Heart left ventricle (tissue), 16 donors: ENCODE results near the gene DTNB. TPM values are rescaled to one million over a fixed set of nuclear protein-coding genes. Genes with fewer than 3 reads are reported as not detected.

ENCODE experiments used
- ATAC-seq, 4 donors: fragments of 200-7000 bp; cut with Tn5 transposase; one replicate each; pipeline ENCODE4 v1.9.1; 2020 to 2022; ENCODE audit warnings: moderate library complexity in 4 of 4, mild to moderate bottlenecking in 3 of 4, moderate number of reproducible peaks in 1 of 4
- DNase-seq, 5 donors: peaks; one replicate each; pipeline ENCODE4 v3.0.0-alpha.2; 2020
- H3K27ac ChIP-seq, 12 donors: fragments of 200-600 bp; sonication (generic) in 4 of 12; one replicate each; pipeline versions ENCODE4 v1.5.0 to v1.8.0; 2016 to 2022; ENCODE audit warnings: mild to moderate bottlenecking in 2 of 12
- H3K27me3 ChIP-seq, 9 donors: fragments of 200-600 bp; sonication (generic) in 2 of 9; one replicate each; pipeline versions ENCODE4 v1.5.1 to v1.8.0; 2016 to 2022; ENCODE audit warnings: mild to moderate bottlenecking in 3 of 9
- H3K36me3 ChIP-seq, 9 donors: fragments of 200-600 bp; sonication (generic) in 2 of 9; one replicate each; pipeline versions ENCODE4 v1.5.0 to v1.8.0; 2018 to 2022; ENCODE audit warnings: mild to moderate bottlenecking in 2 of 9
- H3K4me1 ChIP-seq, 12 donors: fragments of 200-600 bp; sonication (generic) in 4 of 12; one replicate each; pipeline versions ENCODE4 v1.5.0 to v1.8.0; 2016 to 2022; ENCODE audit warnings: mild to moderate bottlenecking in 3 of 12
- H3K4me3 ChIP-seq, 12 donors: fragments of 200-600 bp; sonication (generic) in 4 of 12; one replicate each; pipeline versions ENCODE4 v1.5.0 to v1.8.0; 2017 to 2022; ENCODE audit warnings: mild to moderate bottlenecking in 9 of 12, moderate library complexity in 4 of 12
- H3K9me3 ChIP-seq, 12 donors: fragments of 200-600 bp; sonication (generic) in 4 of 12; one replicate each; pipeline versions ENCODE4 v1.5.0 to v1.8.0; 2016 to 2022; ENCODE audit warnings: mild to moderate bottlenecking in 1 of 12
- POLR2A ChIP-seq, 2 donors: fragments of 450-650 bp; IDR thresholded peaks; one replicate each; pipeline ENCODE4 v1.6.1; 2017; ENCODE audit warnings: antibody characterized with exemption in 2 of 2, mild to moderate bottlenecking in 2 of 2, moderate library complexity in 2 of 2
- WGBS, 4 donors: extraction: QIAGEN DNeasy Blood & Tissue Kit in 2 of 4; methylation state at CpG; one replicate each; pipeline versions ENCODE4 v1.1.5 to v1.1.7; 2013 to 2018; 5-methylcytosine and 5-hydroxymethylcytosine counted together
- intact Hi-C, 10 donors: fragments of 100-400 bp; cut with DNase I; formaldehyde crosslinking; loops; one replicate each; pipeline versions ENCODE4 v1.11.1 to v1.14.2; 2022
- polyA plus RNA-seq, 2 donors: library from polyadenylated mRNA; stranded (reverse); fragments of 200-250 nt; gene quantifications; one replicate each; pipeline ENCODE4 v1.2.3, GENCODE V29; 2013
- total RNA-seq, 9 donors: library from RNA; depleted of rRNA in 2 of 9; stranded (reverse); fragments of >200 nt in 2 of 9; fragmentation: NEBNext Ultra II Directional in 3 of 9; extraction: Animal tissue kit (Norgen Biotek cat#: 25700) in 3 of 9; gene quantifications; one replicate each; pipeline versions ENCODE4 v1.1.0 to v1.2.4, GENCODE V29; 2016 to 2023
- TF ChIP-seq, protein P1 (sequence below), 12 donors: fragments of 200-600 bp; sonication (generic) in 4 of 12; IDR thresholded peaks; one replicate each; pipeline versions ENCODE4 v1.5.0 to v1.8.0; 2018 to 2022; ENCODE audit warnings: antibody characterized with exemption in 12 of 12, mild to moderate bottlenecking in 5 of 12
- donor health status: ischemic (EF 13 %, LVEDD 7.1; RV severe dilation, severe dysfunction).
- donor health status: healthy with polysubstance abuse.
- donor health status: DM: no; HTN: yes; CAD: no.
- donor health status: DM: no; HTN: no; CAD: no.
- donor health status: ischemic (EF 25% LVEDD 6.9; RV normal size, moderate dysfunction).
- donor health status: ischemic (EF 25% LVEDD 5.7; RV mildly dilated, moderate dysfunction).
- donor health status: healthy.
- donor health status: DM: yes; HTN: yes; CAD: no.
- donor health status: ischemic (EF 35%, LVEDD 5.7; RV mildly dilated, moderate dysfunction).
- donor health status: nonischemic (EF 11% LVEDD 7.7; RV severe dilation, severe dysfunction).
- donor health status: DM: yes; HTN: yes; CAD: no.
- donor health status: PGD.
- donor health status: ischemic (EF 29% LVEDD 5.4; RV normal size, mild dysfunction).
- donor health status: nonischemic (EF 23%, LVEDD 6.1; RV moderate dilation, normal function).

The DTNB gene
- total and polyA plus RNA-seq, 11 donors: 2.5 to 17.3 (median 5.6) TPM

DNA sequence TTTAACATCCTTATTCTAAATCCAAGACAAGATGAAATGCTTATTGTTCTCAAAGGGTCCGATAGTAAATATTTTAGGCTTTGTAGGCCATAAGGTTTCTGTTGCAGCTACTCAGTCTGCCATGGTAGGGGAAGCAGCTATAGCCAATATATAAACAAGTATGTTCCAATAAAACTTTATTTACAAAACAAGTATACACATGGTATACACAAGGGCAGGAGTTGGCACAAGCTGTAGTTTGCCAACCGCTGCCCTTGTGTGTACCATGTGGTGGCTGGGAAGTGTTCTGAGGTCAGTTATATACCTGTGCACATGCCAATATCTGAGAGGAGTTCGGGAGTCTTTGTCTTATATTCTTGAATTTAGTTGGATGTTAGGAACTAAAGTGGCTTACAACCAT lies 205.6 kb downstream of the DTNB start:
- Histone ChIP-seq H3K4me3 (no peak overlapping the region), H3K4me1 (no peaks in the 10 kb centered on the region), H3K27ac (no peak overlapping the region), H3K27me3 (no peaks in the 10 kb centered on the region), H3K9me3 (no peaks in the 10 kb centered on the region), H3K36me3 (no peaks in the 10 kb centered on the region)
- intact Hi-C loops: no loop called here
- WGBS, 4 donors: 95 to 98% (median 96%) methylated on average over 3 of the region's 3 CpGs
- no peak for ATAC-seq
- DNase-seq: no peak
- no peak for TF ChIP-seq POLR2A (IDR thresholded peaks at IDR 0.05)
- TF ChIP-seq, protein P1, sequence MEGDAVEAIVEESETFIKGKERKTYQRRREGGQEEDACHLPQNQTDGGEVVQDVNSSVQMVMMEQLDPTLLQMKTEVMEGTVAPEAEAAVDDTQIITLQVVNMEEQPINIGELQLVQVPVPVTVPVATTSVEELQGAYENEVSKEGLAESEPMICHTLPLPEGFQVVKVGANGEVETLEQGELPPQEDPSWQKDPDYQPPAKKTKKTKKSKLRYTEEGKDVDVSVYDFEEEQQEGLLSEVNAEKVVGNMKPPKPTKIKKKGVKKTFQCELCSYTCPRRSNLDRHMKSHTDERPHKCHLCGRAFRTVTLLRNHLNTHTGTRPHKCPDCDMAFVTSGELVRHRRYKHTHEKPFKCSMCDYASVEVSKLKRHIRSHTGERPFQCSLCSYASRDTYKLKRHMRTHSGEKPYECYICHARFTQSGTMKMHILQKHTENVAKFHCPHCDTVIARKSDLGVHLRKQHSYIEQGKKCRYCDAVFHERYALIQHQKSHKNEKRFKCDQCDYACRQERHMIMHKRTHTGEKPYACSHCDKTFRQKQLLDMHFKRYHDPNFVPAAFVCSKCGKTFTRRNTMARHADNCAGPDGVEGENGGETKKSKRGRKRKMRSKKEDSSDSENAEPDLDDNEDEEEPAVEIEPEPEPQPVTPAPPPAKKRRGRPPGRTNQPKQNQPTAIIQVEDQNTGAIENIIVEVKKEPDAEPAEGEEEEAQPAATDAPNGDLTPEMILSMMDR (IDR thresholded peaks at IDR 0.05): no peak

DNA sequence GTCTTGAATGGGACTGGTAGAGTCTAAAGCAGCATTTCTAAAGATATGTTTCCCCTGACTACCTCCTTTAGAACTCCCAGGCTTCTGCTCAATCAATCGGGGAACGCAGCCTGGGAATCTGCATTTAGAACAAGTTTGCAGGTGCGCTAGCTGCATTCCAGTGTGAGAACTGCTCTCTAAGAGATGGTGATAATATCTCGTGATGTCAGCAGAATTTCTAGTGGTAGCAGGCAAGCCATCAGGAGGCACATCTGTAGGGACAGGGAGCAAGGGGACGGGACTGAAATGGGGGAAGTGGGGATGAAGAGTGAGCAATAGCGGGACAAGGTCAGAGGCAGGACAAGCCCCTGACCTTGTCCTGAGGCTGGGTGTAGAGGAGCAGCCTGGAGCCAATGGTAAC lies 211.4 kb downstream of the DTNB start:
- intact Hi-C loops: no loop called here
- TF ChIP-seq, protein P1 (IDR thresholded peaks at IDR 0.05): no peak
- TF ChIP-seq POLR2A (IDR thresholded peaks at IDR 0.05): no peak
- no peaks in the 10 kb centered on the region for H3K27me3 ChIP-seq
- no peak overlapping the region for H3K27ac ChIP-seq
- no peak overlapping the region for H3K4me3 ChIP-seq
- 92 to 99% (median 96%) methylated on average over 6 of the region's 6 CpGs for WGBS, 4 donors
- no peaks in the 10 kb centered on the region for H3K36me3 ChIP-seq
- ATAC-seq (no peak), DNase-seq (no peak)
- H3K9me3 ChIP-seq: no peaks in the 10 kb centered on the region
- no peaks in the 10 kb centered on the region for H3K4me1 ChIP-seq

DNA sequence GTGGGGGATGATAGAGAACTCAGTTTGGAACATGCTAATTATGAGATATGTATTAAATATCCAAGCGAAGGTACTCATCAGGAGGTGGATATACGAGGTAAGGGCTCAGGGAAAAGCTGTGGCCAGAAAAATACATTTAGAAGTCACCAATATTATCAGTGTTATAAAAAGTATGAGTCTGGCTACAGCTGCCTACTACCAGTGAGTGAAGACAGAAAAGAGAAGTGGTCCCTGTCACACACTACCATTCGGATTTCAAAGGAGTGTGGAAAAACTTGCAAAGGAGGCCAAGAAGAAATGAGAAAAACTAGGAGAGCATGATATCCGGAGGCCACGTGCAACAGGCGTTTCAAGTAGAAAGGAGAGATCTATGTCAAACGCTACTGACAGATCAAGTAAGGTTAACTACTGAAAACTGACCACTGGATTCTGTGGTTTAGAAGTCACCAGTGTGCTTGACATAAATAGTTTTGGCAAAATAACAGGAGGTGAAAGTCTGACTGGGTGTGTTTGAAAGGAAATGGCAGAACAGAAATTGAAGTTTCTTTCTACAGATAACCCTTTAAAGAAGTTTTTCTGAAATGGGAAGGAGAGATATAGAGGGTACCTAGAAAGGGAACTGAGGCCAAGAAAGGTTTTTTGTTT lies 213.0 kb downstream of the DTNB start:
- WGBS, 4 donors: 86 to 89% (median 88%) methylated on average over 7 of the region's 7 CpGs
- no peak for TF ChIP-seq POLR2A (IDR thresholded peaks at IDR 0.05)
- TF ChIP-seq, protein P1 (IDR thresholded peaks at IDR 0.05): no peak
- DNase-seq (no peak), ATAC-seq (no peak)
- intact Hi-C loops: no loop called here
- no peak overlapping the region for H3K4me3 ChIP-seq
- H3K9me3 ChIP-seq: no peaks in the 10 kb centered on the region
- H3K27me3 ChIP-seq: no peaks in the 10 kb centered on the region
- no peaks in the 10 kb centered on the region for H3K36me3 ChIP-seq
- no peak overlapping the region for H3K27ac ChIP-seq
- H3K4me1 ChIP-seq: no peaks in the 10 kb centered on the region

GRCh38 chr2:25454824-25455611 lies 218.4 kb downstream of the DTNB start:
- H3K27me3 ChIP-seq: no peaks in the 10 kb centered on the region
- peak in 1 of 5 donors; percentile 28 for DNase-seq
- intact Hi-C loops: no loop called here
- H3K4me3 ChIP-seq: no peak overlapping the region
- H3K27ac ChIP-seq: no peak overlapping the region
- peaks cover 0 to 19% (median 0%) of the 10 kb centered on the region in 12 donors for H3K4me1 ChIP-seq
- TF ChIP-seq POLR2A (IDR thresholded peaks at IDR 0.05): no peak
- TF ChIP-seq, protein P1 (IDR thresholded peaks at IDR 0.05): no peak
- no peak for ATAC-seq
- peaks cover 0 to 7% (median 0%) of the 10 kb centered on the region in 9 donors for H3K36me3 ChIP-seq
- H3K9me3 ChIP-seq: no peaks in the 10 kb centered on the region
- WGBS, 4 donors: 85 to 92% (median 89%) methylated on average over 9 of the region's 9 CpGs
